ENCODE results near the gene COPZ2. TPM values are rescaled to one million over a fixed set of nuclear protein-coding genes. Genes with fewer than 3 reads are reported as not detected.

COPZ2 gene
- polyA plus RNA-seq, 1 experiment = 122 TPM

DNA sequence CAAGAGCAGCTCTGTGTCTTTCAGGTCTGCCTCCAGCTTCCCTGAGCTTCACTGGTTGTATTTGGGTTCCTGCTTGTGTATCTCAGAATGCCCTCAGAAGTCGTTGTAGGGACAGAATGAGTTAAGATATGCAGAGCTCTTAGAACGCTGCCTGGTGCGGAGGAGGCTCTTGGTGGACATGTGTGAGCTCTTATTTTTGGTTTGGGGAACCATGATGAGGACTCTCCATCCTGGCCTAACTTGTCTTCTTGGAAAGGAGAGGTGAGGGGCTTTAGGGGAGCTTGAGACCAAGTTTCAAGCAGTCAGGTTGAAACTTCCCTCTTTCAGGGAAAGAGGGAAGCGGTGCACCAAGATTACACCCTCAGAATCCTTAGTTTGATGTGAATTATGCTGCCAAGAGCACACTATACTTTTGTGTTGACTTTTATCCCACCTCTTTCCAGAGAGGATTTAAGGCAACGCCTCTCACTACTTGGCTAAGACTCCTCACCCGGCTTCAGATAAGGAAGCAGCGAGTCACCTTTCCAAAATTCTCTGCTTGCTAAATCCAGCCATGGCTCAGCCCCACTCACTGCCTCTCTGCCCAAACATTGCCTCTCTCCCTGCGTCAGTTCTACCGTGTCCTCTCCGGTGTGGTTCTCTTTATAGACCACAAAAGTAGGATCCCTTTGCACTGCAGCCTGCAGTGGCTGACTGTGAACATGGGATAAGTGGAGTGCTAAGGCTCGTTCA lies 53.9 kb downstream of the COPZ2 start:
- TF ChIP-seq CTCF (IDR thresholded peaks at IDR 0.05; ENCODE audit: low read depth, low read length) = no peak
- no peak overlapping the region for H3K27ac ChIP-seq (ENCODE audit: low read depth, low read length)
- no peak overlapping the region for H3K4me3 ChIP-seq (ENCODE audit: low read depth, low read length)
- H3K9me3 ChIP-seq (ENCODE audit: control insufficient read depth, insufficient read depth, low read length) = no peaks in the 10 kb centered on the region
- ChIA-PET POLR2A (interaction anchor here (0.7 kb wide), 1 partner anchor 36 kb away, joined by 3 read pairs; no protein-coding TSS in a partner anchor), CTCF (interaction anchor here (0.7 to 2.4 kb wide), 4 partner anchors 13 to 141 kb away, joined by 3 to 10 read pairs (median 8); partner anchors contain the start of gene CDK5RAP3)
- no peaks in the 10 kb centered on the region for H3K27me3 ChIP-seq (ENCODE audit: control insufficient read depth, insufficient read depth, low read length)
- DNase-seq (ENCODE audit: low read depth, low spot score) = no peak

GRCh38 chr17:47982645-47983390 lies 54.8 kb downstream of the COPZ2 start:
- DNase-seq (ENCODE audit: low read depth, low spot score) = no peak
- H3K9me3 ChIP-seq (ENCODE audit: control insufficient read depth, insufficient read depth, low read length) = no peaks in the 10 kb centered on the region
- no peaks in the 10 kb centered on the region for H3K27me3 ChIP-seq (ENCODE audit: control insufficient read depth, insufficient read depth, low read length)
- ChIA-PET POLR2A (interaction anchor here (0.6 to 0.7 kb wide), 2 partner anchors 32 to 37 kb away, joined by 3 read pairs; no protein-coding TSS in a partner anchor), CTCF (interaction anchor here (0.7 to 2.4 kb wide), 4 partner anchors 12 to 142 kb away, joined by 3 to 10 read pairs (median 8); partner anchors contain the start of gene CDK5RAP3)
- no peak overlapping the region for H3K27ac ChIP-seq (ENCODE audit: low read depth, low read length)
- TF ChIP-seq CTCF (IDR thresholded peaks at IDR 0.05; ENCODE audit: low read depth, low read length) = no peak
- no peak overlapping the region for H3K4me3 ChIP-seq (ENCODE audit: low read depth, low read length)

- H3K27ac ChIP-seq (ENCODE audit: low read depth, low read length) = no peak overlapping the region
- no peak for TF ChIP-seq CTCF (IDR thresholded peaks at IDR 0.05; ENCODE audit: low read depth, low read length)
- CTCF ChIA-PET = interaction anchor here (5.0 kb wide), 1 partner anchor 34 kb away, joined by 185 read pairs; no protein-coding TSS in a partner anchor
- POLR2A ChIA-PET = interaction anchor here (0.6 kb wide), 1 partner anchor 33 kb away, joined by 3 read pairs; no protein-coding TSS in a partner anchor
- no peaks in the 10 kb centered on the region for H3K27me3 ChIP-seq (ENCODE audit: control insufficient read depth, insufficient read depth, low read length)
- no peaks in the 10 kb centered on the region for H3K9me3 ChIP-seq (ENCODE audit: control insufficient read depth, insufficient read depth, low read length)
- DNase-seq (ENCODE audit: low read depth, low spot score) = no peak
- H3K4me3 ChIP-seq (ENCODE audit: low read depth, low read length) = no peak overlapping the region
These were observed 55.4 kb downstream of the COPZ2 start for GRCh38 chr17:47982091-47982617.

DNA sequence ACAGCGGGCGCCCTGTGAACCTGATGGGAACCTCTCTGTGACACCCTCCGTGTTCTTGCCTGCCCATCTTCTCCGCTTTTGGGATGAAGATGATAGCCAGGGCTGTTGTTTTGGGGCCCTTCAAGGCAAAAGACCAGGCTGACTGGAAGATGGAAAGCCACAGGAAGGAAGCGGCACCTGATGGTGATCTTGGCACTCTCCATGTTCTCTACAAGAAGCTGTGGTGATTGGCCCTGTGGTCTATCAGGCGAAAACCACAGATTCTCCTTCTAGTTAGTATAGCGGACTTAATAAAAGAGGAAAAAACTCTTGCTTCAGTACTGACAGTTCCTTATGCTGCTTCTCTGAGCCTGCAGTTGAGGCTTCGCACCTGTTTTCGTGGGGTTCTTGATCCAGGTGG lies 56.1 kb downstream of the COPZ2 start:
- no peak for DNase-seq (ENCODE audit: low read depth, low spot score)

More for the DNA sequence above, 56.1 kb downstream of the COPZ2 start:
- Histone ChIP-seq H3K9me3 (ENCODE audit: control insufficient read depth, insufficient read depth, low read length) (no peaks in the 10 kb centered on the region), H3K4me3 (ENCODE audit: low read depth, low read length) (no peak overlapping the region), H3K27me3 (ENCODE audit: control insufficient read depth, insufficient read depth, low read length) (no peaks in the 10 kb centered on the region), H3K27ac (ENCODE audit: low read depth, low read length) (no peak overlapping the region)
- ChIA-PET CTCF (interaction anchor here (0.5 to 5.0 kb wide), 2 partner anchors 10 to 35 kb away, joined by 3 to 185 read pairs; partner anchors contain the start of gene CDK5RAP3), POLR2A (no interaction called here)
- TF ChIP-seq CTCF (IDR thresholded peaks at IDR 0.05; ENCODE audit: low read depth, low read length) = no peak
